Activated T-cell treated with anti-CD3 and anti-CD28 coated beads, Interleukin-2, amount 50 U/mL, for 4 hours (primary cell): Measurements from ENCODE around the gene EIF4E3. TPM values are rescaled to one million over a fixed set of nuclear protein-coding genes. Genes with fewer than 3 reads are reported as not detected.

Experiments
- ATAC-seq, 2 donors: fragments of 200-7000 bp; cut with Tn5 transposase; one replicate each; pipeline ENCODE4 v1.10.0; 2021
- DNase-seq: peaks from one replicate; pipeline ENCODE4 v3.0.0-alpha.2; 2020
- H3K27me3 Mint-ChIP-seq: one replicate; pipeline ENCODE4 v1.8.0; 2021; ENCODE audit warnings: low read depth, mixed read lengths
- H3K36me3 Mint-ChIP-seq: one replicate; pipeline ENCODE4 v1.8.0; 2022; ENCODE audit warnings: mixed read lengths; ENCODE audit not compliant: insufficient read depth
- H3K4me1 Mint-ChIP-seq: one replicate; pipeline ENCODE4 v1.8.0; 2021; ENCODE audit warnings: low read depth, mixed read lengths
- H3K4me3 Mint-ChIP-seq: one replicate; pipeline ENCODE4 v1.8.0; 2021; ENCODE audit warnings: mild to moderate bottlenecking, moderate library complexity, mixed read lengths
- H3K9me3 Mint-ChIP-seq: one replicate; pipeline ENCODE4 v1.8.0; 2021; ENCODE audit warnings: mixed read lengths
- total RNA-seq, 3 donors: library from RNA; stranded (reverse); gene quantifications; one replicate each; pipeline ENCODE4 v1.2.1, GENCODE V29; 2021

Gene EIF4E3
- total RNA-seq, 3 donors from 2014 or later: 13.4 to 17.0 (median 14.3) TPM

GRCh38 chr3:71636482-71636881 lies 88.7 kb downstream of the EIF4E3 start:
- Mint-ChIP-seq H3K9me3 (no peaks in the 10 kb centered on the region), H3K27me3 (no peaks in the 10 kb centered on the region)
- no peak for ATAC-seq

GRCh38 chr3:71636001-71636400 lies 89.2 kb downstream of the EIF4E3 start:
- Mint-ChIP-seq H3K9me3 (no peaks in the 10 kb centered on the region), H3K27me3 (no peaks in the 10 kb centered on the region), H3K4me1 (no peaks in the 10 kb centered on the region), H3K4me3 (no peak overlapping the region), H3K36me3 (peaks cover 11% of the 10 kb centered on the region)
- DNase-seq (no peak), ATAC-seq (no peak)

More at GRCh38 chr3:71636482-71636881, 88.7 kb downstream of the EIF4E3 start:
- no peaks in the 10 kb centered on the region for H3K4me1 Mint-ChIP-seq
- H3K4me3 Mint-ChIP-seq: no peak overlapping the region
- no peak for DNase-seq
- peaks cover 11% of the 10 kb centered on the region for H3K36me3 Mint-ChIP-seq

GRCh38 chr3:71634671-71635070 lies 90.5 kb downstream of the EIF4E3 start:
- no peak for DNase-seq
- Mint-ChIP-seq H3K9me3 (no peaks in the 10 kb centered on the region), H3K4me3 (no peak overlapping the region), H3K4me1 (no peaks in the 10 kb centered on the region), H3K36me3 (peaks cover 9% of the 10 kb centered on the region), H3K27me3 (no peaks in the 10 kb centered on the region)
- ATAC-seq: no peak

GRCh38 chr3:71629711-71630110 lies 95.5 kb downstream of the EIF4E3 start:
- no peak for DNase-seq
- Mint-ChIP-seq H3K4me3 (no peak overlapping the region), H3K9me3 (no peaks in the 10 kb centered on the region), H3K36me3 (peaks cover 12% of the 10 kb centered on the region), H3K27me3 (no peaks in the 10 kb centered on the region), H3K4me1 (no peaks in the 10 kb centered on the region)
- no peak for ATAC-seq

GRCh38 chr3:71629289-71629688 lies 95.9 kb downstream of the EIF4E3 start:
- DNase-seq (no peak), ATAC-seq (no peak)
- H3K27me3 Mint-ChIP-seq: no peaks in the 10 kb centered on the region

GRCh38 chr3:71628522-71628921 lies 96.7 kb downstream of the EIF4E3 start:
- peaks cover 9% of the 10 kb centered on the region for H3K36me3 Mint-ChIP-seq
- no peak overlapping the region for H3K4me3 Mint-ChIP-seq
- no peaks in the 10 kb centered on the region for H3K27me3 Mint-ChIP-seq
- H3K9me3 Mint-ChIP-seq: no peaks in the 10 kb centered on the region
- DNase-seq (no peak), ATAC-seq (no peak)
- H3K4me1 Mint-ChIP-seq: no peaks in the 10 kb centered on the region

More at GRCh38 chr3:71629289-71629688, 95.9 kb downstream of the EIF4E3 start:
- Mint-ChIP-seq H3K4me3 (no peak overlapping the region), H3K9me3 (no peaks in the 10 kb centered on the region), H3K36me3 (peaks cover 12% of the 10 kb centered on the region), H3K4me1 (no peaks in the 10 kb centered on the region)

GRCh38 chr3:71625676-71626075 lies 99.5 kb downstream of the EIF4E3 start:
- Mint-ChIP-seq H3K9me3 (no peaks in the 10 kb centered on the region), H3K4me1 (no peaks in the 10 kb centered on the region), H3K4me3 (no peak overlapping the region), H3K36me3 (peaks cover 6% of the 10 kb centered on the region), H3K27me3 (no peaks in the 10 kb centered on the region)
- DNase-seq: no peak
- no peak for ATAC-seq

Other genes with a start within 250 kb of the EIF4E3 start
- gene FOXP1, start 141.7 kb downstream of the EIF4E3 start, total RNA-seq: 100 to 1,000 TPM; 251 to 263 (median 256) TPM
- 1 to 10 TPM; 2.0 to 2.4 (median 2.3) TPM for gene GPR27, start 28.5 kb upstream of the EIF4E3 start, total RNA-seq
- gene PROK2, start 59.7 kb upstream of the EIF4E3 start, total RNA-seq: 1 to 10 TPM in 1 of 3 donors, under 1 TPM in 2; 0.18 to 1.1 (median 0.61) TPM